Astrocyte (in vitro differentiated cells and primary cell): ENCODE data around the gene ABHD11.

Source experiments
- CTCF ChIP-seq: IDR thresholded peaks from 2 replicates; pipeline ENCODE4 v1.5.1; 2011; ENCODE audit warnings: low read depth, mild to moderate bottlenecking, inconsistent platforms, low read length, moderate library complexity; ENCODE audit not compliant: insufficient read depth
- EZH2 ChIP-seq: IDR thresholded peaks from 2 replicates; pipeline ENCODE4 v1.6.1; 2012; ENCODE audit warnings: mild to moderate bottlenecking, low read length, inconsistent platforms; ENCODE audit not compliant: insufficient read depth

DNA sequence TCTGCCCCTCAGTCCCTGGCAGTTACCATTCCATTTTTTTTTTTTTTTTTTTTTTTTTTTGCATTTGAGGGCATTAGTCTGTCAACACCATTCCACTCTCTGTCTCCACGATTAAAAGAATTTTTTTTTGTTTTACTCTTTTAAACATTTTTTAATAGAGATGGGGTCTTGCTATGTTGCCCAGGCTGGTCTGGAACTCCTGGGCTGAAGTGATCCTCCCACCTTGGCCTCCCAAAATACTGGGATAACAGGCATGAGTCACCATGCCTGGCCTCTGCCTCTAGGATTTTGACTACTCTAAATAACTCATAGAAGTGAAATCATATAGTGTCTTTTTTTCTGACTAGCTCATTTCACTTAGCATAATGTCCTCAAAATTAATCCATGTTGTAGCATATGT, 48.0 kb upstream of the ABHD11 start:
- TF ChIP-seq CTCF, result no peak
- TF ChIP-seq EZH2, result no peak
